Astrocyte (in vitro differentiated cells and primary cell): ENCODE data around the gene RUVBL2. TPM values are rescaled to one million over a fixed set of nuclear protein-coding genes. Genes with fewer than 3 reads are reported as not detected.

Experiments
- DNase-seq: peaks from one replicate; pipeline ENCODE4 v3.0.0-alpha.2; 2010; ENCODE audit warnings: low read depth
- FAIRE-seq: peaks from 2 replicates; lab custom pipeline; 2011; peaks lifted over from hg19 to GRCh38; lab: Jason Lieb, UNC
- H2AFZ ChIP-seq: 2 replicates; pipeline ENCODE4 v1.6.0; 2012; ENCODE audit warnings: low read depth, low read length, inconsistent platforms
- H3K27ac ChIP-seq: 2 replicates; pipeline ENCODE4 v1.5.1; 2011; ENCODE audit warnings: low read depth, low read length, inconsistent platforms
- H3K27me3 ChIP-seq: 2 replicates; pipeline ENCODE4 v1.6.0; 2011; ENCODE audit warnings: low read length, inconsistent platforms; ENCODE audit not compliant: insufficient read depth
- H3K36me3 ChIP-seq: 2 replicates; pipeline ENCODE4 v1.5.1; 2011; ENCODE audit warnings: low read length, inconsistent platforms; ENCODE audit not compliant: insufficient read depth
- H3K4me1 ChIP-seq: 2 replicates; pipeline ENCODE4 v1.5.1; 2011; ENCODE audit warnings: low read length, inconsistent platforms; ENCODE audit not compliant: insufficient read depth
- H3K4me2 ChIP-seq: 2 replicates; pipeline ENCODE4 v1.6.0; 2012; ENCODE audit warnings: low read length, inconsistent platforms
- H3K4me3 ChIP-seq: 2 replicates; pipeline ENCODE4 v1.5.1; 2011; ENCODE audit warnings: low read depth, mild to moderate bottlenecking, low read length, inconsistent platforms; ENCODE audit not compliant: insufficient read depth
- H3K79me2 ChIP-seq: 2 replicates; pipeline ENCODE4 v1.6.0; 2012; ENCODE audit warnings: mild to moderate bottlenecking, low read length, inconsistent platforms; ENCODE audit not compliant: insufficient read depth
- H3K9ac ChIP-seq: 2 replicates; pipeline ENCODE4 v1.6.0; 2012; ENCODE audit warnings: mild to moderate bottlenecking, low read length, inconsistent platforms
- H3K9me3 ChIP-seq: 2 replicates; pipeline ENCODE4 v1.5.1; 2012; ENCODE audit warnings: low read depth, mild to moderate bottlenecking, low read length, inconsistent platforms; ENCODE audit not compliant: insufficient read depth
- H4K20me1 ChIP-seq: 2 replicates; pipeline ENCODE4 v1.6.0; 2012; ENCODE audit warnings: low read length, inconsistent platforms; ENCODE audit not compliant: insufficient read depth
- H3K27ac Mint-ChIP-seq: one replicate; pipeline ENCODE4 v1.8.0; 2021; ENCODE audit warnings: mild to moderate bottlenecking, mixed read lengths; ENCODE audit not compliant: unreplicated experiment
- H3K27me3 Mint-ChIP-seq: one replicate; pipeline ENCODE4 v1.8.0; 2021; ENCODE audit warnings: low read depth, mixed read lengths; ENCODE audit not compliant: unreplicated experiment
- H3K36me3 Mint-ChIP-seq: one replicate; pipeline ENCODE4 v1.8.0; 2021; ENCODE audit warnings: low read depth, mixed read lengths; ENCODE audit not compliant: unreplicated experiment
- H3K4me1 Mint-ChIP-seq: one replicate; pipeline ENCODE4 v1.8.0; 2021; ENCODE audit warnings: low read depth, mixed read lengths; ENCODE audit not compliant: unreplicated experiment
- H3K4me3 Mint-ChIP-seq: one replicate; pipeline ENCODE4 v1.8.0; 2021; ENCODE audit warnings: mild to moderate bottlenecking, moderate library complexity, mixed read lengths; ENCODE audit not compliant: unreplicated experiment
- H3K9me3 Mint-ChIP-seq: one replicate; pipeline ENCODE4 v1.8.0; 2021; ENCODE audit warnings: mild to moderate bottlenecking, mixed read lengths; ENCODE audit not compliant: unreplicated experiment
- CTCF ChIP-seq: IDR thresholded peaks from 2 replicates; pipeline ENCODE4 v1.5.1; 2011; ENCODE audit warnings: low read depth, mild to moderate bottlenecking, inconsistent platforms, low read length, moderate library complexity; ENCODE audit not compliant: insufficient read depth
- EZH2 ChIP-seq: IDR thresholded peaks from 2 replicates; pipeline ENCODE4 v1.6.1; 2012; ENCODE audit warnings: mild to moderate bottlenecking, low read length, inconsistent platforms; ENCODE audit not compliant: insufficient read depth
- total RNA-seq: library from RNA; stranded (reverse); gene quantifications from 2 replicates; pipeline ENCODE4 v1.2.1, GENCODE V29; 2021

RUVBL2 gene
- total RNA-seq, 1 donor from 2014 or later: 106 TPM

GRCh38 chr19:48987323-48987722 lies 6.4 kb upstream of the RUVBL2 start:
- H3K27ac ChIP-seq: no peak overlapping the region
- no peaks in the 10 kb centered on the region for H3K9me3 ChIP-seq
- H2AFZ ChIP-seq: no peak overlapping the region
- H3K27me3 ChIP-seq: no peaks in the 10 kb centered on the region
- H3K9me3 Mint-ChIP-seq: peaks cover 2% of the 10 kb centered on the region
- no peak overlapping the region for H3K9ac ChIP-seq
- H3K4me3 ChIP-seq: no peak overlapping the region
- H3K79me2 ChIP-seq: peaks cover 23% of the 10 kb centered on the region
- H3K4me1 ChIP-seq: peaks cover 13% of the 10 kb centered on the region
- TF ChIP-seq CTCF: no peak
- TF ChIP-seq EZH2: no peak
- DNase-seq (no peak), FAIRE-seq (no peak)
- H3K36me3 Mint-ChIP-seq: peaks cover 18% of the 10 kb centered on the region
- no peak overlapping the region for H3K4me2 ChIP-seq
- H3K27ac Mint-ChIP-seq: no peak overlapping the region
- peak overlapping the region; percentile 70 for H3K4me3 Mint-ChIP-seq
- H3K36me3 ChIP-seq: peaks cover 14% of the 10 kb centered on the region
- H4K20me1 ChIP-seq: peaks cover 27% of the 10 kb centered on the region
- peaks cover 14% of the 10 kb centered on the region for H3K4me1 Mint-ChIP-seq
- no peaks in the 10 kb centered on the region for H3K27me3 Mint-ChIP-seq

GRCh38 chr19:48988286-48988685 lies 5.4 kb upstream of the RUVBL2 start:
- peaks cover 31% of the 10 kb centered on the region for H3K79me2 ChIP-seq
- no peak overlapping the region for H3K4me3 Mint-ChIP-seq
- FAIRE-seq: no peak

More at GRCh38 chr19:48988286-48988685, 5.4 kb upstream of the RUVBL2 start:
- Histone ChIP-seq H3K9ac (no peak overlapping the region), H3K36me3 (peaks cover 9% of the 10 kb centered on the region), H3K27ac (no peak overlapping the region), H3K4me2 (no peak overlapping the region), H2AFZ (no peak overlapping the region), H3K4me3 (no peak overlapping the region), H3K9me3 (no peaks in the 10 kb centered on the region), H3K4me1 (peaks cover 13% of the 10 kb centered on the region), H4K20me1 (peaks cover 27% of the 10 kb centered on the region), H3K27me3 (no peaks in the 10 kb centered on the region)
- Mint-ChIP-seq H3K9me3 (peaks cover 2% of the 10 kb centered on the region), H3K4me1 (peaks cover 14% of the 10 kb centered on the region), H3K36me3 (peaks cover 15% of the 10 kb centered on the region), H3K27ac (no peak overlapping the region), H3K27me3 (no peaks in the 10 kb centered on the region)
- TF ChIP-seq EZH2: no peak
- no peak for TF ChIP-seq CTCF
- no peak for DNase-seq
